Breast epithelium (tissue), 3 donors: ENCODE results near the gene FHL3.

Experiments used
- CTCF ChIP-seq, 3 donors: fragments of 450-650 bp; IDR thresholded peaks; one replicate each; pipeline ENCODE4 v1.5.1; 2016 to 2017; ENCODE audit warnings: antibody characterized with exemption in 3 of 3, mild to moderate bottlenecking in 3 of 3, moderate library complexity in 3 of 3
- POLR2A ChIP-seq: fragments of 450-650 bp; IDR thresholded peaks from one replicate; pipeline ENCODE4 v1.6.1; 2016; ENCODE audit warnings: antibody characterized with exemption, mild to moderate bottlenecking, moderate library complexity

GRCh38 chr1:38006008-38006828, 904 bp upstream of the FHL3 start:
- no peak for TF ChIP-seq CTCF (IDR thresholded peaks at IDR 0.05)
- TF ChIP-seq POLR2A: no peak
